Heart left ventricle (tissue), 13 donors: Measurements from ENCODE around the gene CEP112.

Experiments
- POLR2A ChIP-seq, 2 donors: fragments of 450-650 bp; IDR thresholded peaks; one replicate each; pipeline ENCODE4 v1.6.1; 2017; ENCODE audit warnings: antibody characterized with exemption in 2 of 2, mild to moderate bottlenecking in 2 of 2, moderate library complexity in 2 of 2
- TF ChIP-seq, protein P1 (sequence below), 12 donors: fragments of 200-600 bp; sonication (generic) in 4 of 12; IDR thresholded peaks; one replicate each; pipeline versions ENCODE4 v1.5.0 to v1.8.0; 2018 to 2022; ENCODE audit warnings: antibody characterized with exemption in 12 of 12, mild to moderate bottlenecking in 5 of 12
- donor health status: ischemic (EF 13 %, LVEDD 7.1; RV severe dilation, severe dysfunction).
- donor health status: DM: no; HTN: yes; CAD: no.
- donor health status: DM: no; HTN: no; CAD: no.
- donor health status: ischemic (EF 25% LVEDD 6.9; RV normal size, moderate dysfunction).
- donor health status: ischemic (EF 25% LVEDD 5.7; RV mildly dilated, moderate dysfunction).
- donor health status: ischemic (EF 35%, LVEDD 5.7; RV mildly dilated, moderate dysfunction).
- donor health status: nonischemic (EF 11% LVEDD 7.7; RV severe dilation, severe dysfunction).
- donor health status: DM: yes; HTN: yes; CAD: no.
- donor health status: PGD.
- donor health status: ischemic (EF 29% LVEDD 5.4; RV normal size, mild dysfunction).
- donor health status: nonischemic (EF 23%, LVEDD 6.1; RV moderate dilation, normal function).

DNA sequence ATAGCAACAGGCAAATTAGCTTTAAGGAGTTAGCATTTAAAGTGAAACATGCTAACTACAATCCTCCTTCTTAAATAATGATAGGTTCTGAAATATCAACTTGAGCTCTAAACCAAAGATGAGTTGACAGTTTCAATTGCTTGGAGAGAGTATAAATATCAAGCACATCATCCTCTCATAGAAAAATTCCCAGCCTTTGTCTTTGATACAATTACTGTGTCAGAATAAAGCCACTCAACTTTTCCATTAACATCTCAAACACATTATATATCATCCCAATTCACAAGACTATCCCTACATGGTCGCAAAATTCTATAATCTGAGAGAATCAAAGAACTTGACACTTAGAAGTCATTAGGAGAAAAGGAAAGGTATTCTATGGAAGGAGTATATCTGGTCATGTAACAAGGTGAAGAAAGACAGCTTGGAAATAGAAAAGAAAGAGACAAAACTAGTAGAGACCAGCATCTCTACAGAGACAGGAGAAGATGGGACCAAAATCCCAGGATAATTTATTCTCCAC lies 189.8 kb downstream of the CEP112 start:
- no peak for TF ChIP-seq POLR2A (IDR thresholded peaks at IDR 0.05)
- TF ChIP-seq, protein P1, sequence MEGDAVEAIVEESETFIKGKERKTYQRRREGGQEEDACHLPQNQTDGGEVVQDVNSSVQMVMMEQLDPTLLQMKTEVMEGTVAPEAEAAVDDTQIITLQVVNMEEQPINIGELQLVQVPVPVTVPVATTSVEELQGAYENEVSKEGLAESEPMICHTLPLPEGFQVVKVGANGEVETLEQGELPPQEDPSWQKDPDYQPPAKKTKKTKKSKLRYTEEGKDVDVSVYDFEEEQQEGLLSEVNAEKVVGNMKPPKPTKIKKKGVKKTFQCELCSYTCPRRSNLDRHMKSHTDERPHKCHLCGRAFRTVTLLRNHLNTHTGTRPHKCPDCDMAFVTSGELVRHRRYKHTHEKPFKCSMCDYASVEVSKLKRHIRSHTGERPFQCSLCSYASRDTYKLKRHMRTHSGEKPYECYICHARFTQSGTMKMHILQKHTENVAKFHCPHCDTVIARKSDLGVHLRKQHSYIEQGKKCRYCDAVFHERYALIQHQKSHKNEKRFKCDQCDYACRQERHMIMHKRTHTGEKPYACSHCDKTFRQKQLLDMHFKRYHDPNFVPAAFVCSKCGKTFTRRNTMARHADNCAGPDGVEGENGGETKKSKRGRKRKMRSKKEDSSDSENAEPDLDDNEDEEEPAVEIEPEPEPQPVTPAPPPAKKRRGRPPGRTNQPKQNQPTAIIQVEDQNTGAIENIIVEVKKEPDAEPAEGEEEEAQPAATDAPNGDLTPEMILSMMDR (IDR thresholded peaks at IDR 0.05) = no peak
